Activated CD8-positive, alpha-beta T cell treated with anti-CD3 and anti-CD28 coated beads, Interleukin-2, amount 10 ng/mL, durations not matched to agents 7 days and 5 days (primary cell): ENCODE measurements around the gene YDJC. TPM values are rescaled to one million over a fixed set of nuclear protein-coding genes. Genes with fewer than 3 reads are reported as not detected.
A peak's percentile ranks its signal among the peaks of the same experiment; 100 is the strongest.
"Not testable (repeated sequence)": the region's sequence is repeated elsewhere in the genome, so short reads cannot be mapped to it uniquely, and the experiment has no call there.

Experiments
- ATAC-seq: fragments of 150-1000 bp; cut with Tn5 transposase; one replicate; pipeline ENCODE4 v1.10.0; 2021; ENCODE audit warnings: moderate library complexity
- CTCF ChIA-PET: fragments of 350-600 bp; sonication (Branson Sonifier 250); formaldehyde crosslinking; loops from one replicate; lab custom pipeline; 2021; ENCODE audit warnings: antibody characterized with exemption; lab: Charles Lee
- POLR2A ChIA-PET: fragments of 350-600 bp; sonication (Branson Sonifier 250); formaldehyde crosslinking; loops from one replicate; lab custom pipeline; 2021; ENCODE audit warnings: antibody characterized with exemption; lab: Charles Lee
- DNase-seq: peaks from one replicate; pipeline ENCODE4 v3.0.0-alpha.2; 2020
- H3K27ac Mint-ChIP-seq: one replicate; pipeline ENCODE4 v1.8.0; 2021; ENCODE audit warnings: mild to moderate bottlenecking, mixed read lengths
- H3K27me3 Mint-ChIP-seq: one replicate; pipeline ENCODE4 v1.8.0; 2021; ENCODE audit warnings: low read depth, mixed read lengths
- H3K36me3 Mint-ChIP-seq: one replicate; pipeline ENCODE4 v1.8.0; 2021; ENCODE audit warnings: low read depth, mixed read lengths
- H3K4me1 Mint-ChIP-seq: one replicate; pipeline ENCODE4 v1.8.0; 2021; ENCODE audit warnings: low read depth, mixed read lengths
- H3K4me3 Mint-ChIP-seq: one replicate; pipeline ENCODE4 v1.8.0; 2021; ENCODE audit warnings: mild to moderate bottlenecking, mixed read lengths
- H3K9me3 Mint-ChIP-seq: one replicate; pipeline ENCODE4 v1.8.0; 2022; ENCODE audit warnings: mixed read lengths; ENCODE audit not compliant: insufficient read depth
- total RNA-seq, 2 experiments: library from RNA; stranded (reverse); gene quantifications; one replicate each; pipeline ENCODE4 v1.2.3, GENCODE V29; 2021

Gene YDJC
- total RNA-seq, 2 experiments from 2014 or later = 46.7 to 47.1 TPM

GRCh38 chr22:21640810-21641209 is 11.0 kb upstream of the YDJC start:
- POLR2A ChIA-PET = interaction anchor here (2.3 to 3.1 kb wide), 3 partner anchors 12 to 72 kb away, joined by 7 to 62 read pairs (median 12); partner anchors contain the start of genes PPIL2, UBE2L3 and YDJC
- Mint-ChIP-seq H3K4me3 (peak overlapping the region; percentile 92), H3K4me1 (peaks cover 29% of the 10 kb centered on the region), H3K27ac (no peak overlapping the region), H3K9me3 (no peaks in the 10 kb centered on the region), H3K27me3 (no peaks in the 10 kb centered on the region), H3K36me3 (peaks cover 15% of the 10 kb centered on the region)
- DNase-seq = no peak
- ATAC-seq = no peak
- CTCF ChIA-PET = interaction anchor here (1.1 to 11.6 kb wide), 4 partner anchors 9 to 44 kb away, joined by 3 to 304 read pairs (median 20); partner anchors contain the start of genes CCDC116 and YDJC

GRCh38 chr22:21639359-21639758 is 9.5 kb upstream of the YDJC start:
- Mint-ChIP-seq H3K4me1 (peaks cover 27% of the 10 kb centered on the region), H3K4me3 (no peak overlapping the region), H3K27ac (no peak overlapping the region), H3K36me3 (peaks cover 12% of the 10 kb centered on the region), H3K9me3 (no peaks in the 10 kb centered on the region), H3K27me3 (no peaks in the 10 kb centered on the region)
- DNase-seq (no peak), ATAC-seq (no peak)
- ChIA-PET POLR2A (no interaction called here), CTCF (interaction anchor here (1.0 to 11.6 kb wide), 2 partner anchors 7 to 52 kb away, joined by 3 to 304 read pairs; partner anchors contain the start of genes CCDC116 and YDJC)

DNA sequence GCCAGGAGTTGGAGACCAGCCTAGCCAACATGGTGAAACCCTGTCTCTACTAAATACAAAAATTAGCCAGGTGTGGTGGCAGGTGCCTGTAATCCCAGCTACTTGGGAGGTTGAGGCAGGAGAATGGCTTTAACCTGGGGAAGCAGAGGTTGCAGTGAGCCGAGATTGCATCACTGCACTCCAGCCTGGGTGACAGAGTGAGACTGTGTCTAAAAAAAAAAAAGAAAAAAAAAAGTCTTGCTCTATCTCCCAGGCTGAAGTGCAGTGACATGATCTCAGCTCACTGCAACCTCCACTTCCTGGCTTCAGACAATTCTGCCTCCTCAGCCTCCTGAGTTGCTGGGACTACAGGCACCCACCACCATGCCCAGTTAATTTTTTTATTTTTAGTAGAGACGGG is 7.6 kb upstream of the YDJC start:
- ChIA-PET CTCF (interaction anchor here (13.1 kb wide), 1 partner anchor 7 kb away, joined by 304 read pairs; the partner anchor contains the start of gene SDF2L1), POLR2A (interaction anchor here (1.1 kb wide), 1 partner anchor 8 kb away, joined by 4 read pairs; no protein-coding TSS in a partner anchor)
- H3K27ac Mint-ChIP-seq, H3K9me3 Mint-ChIP-seq, DNase-seq, H3K4me3 Mint-ChIP-seq, ATAC-seq, H3K36me3 Mint-ChIP-seq, H3K27me3 Mint-ChIP-seq: not testable (repeated sequence)
- peaks cover 19% of the 10 kb centered on the region for H3K4me1 Mint-ChIP-seq

DNA sequence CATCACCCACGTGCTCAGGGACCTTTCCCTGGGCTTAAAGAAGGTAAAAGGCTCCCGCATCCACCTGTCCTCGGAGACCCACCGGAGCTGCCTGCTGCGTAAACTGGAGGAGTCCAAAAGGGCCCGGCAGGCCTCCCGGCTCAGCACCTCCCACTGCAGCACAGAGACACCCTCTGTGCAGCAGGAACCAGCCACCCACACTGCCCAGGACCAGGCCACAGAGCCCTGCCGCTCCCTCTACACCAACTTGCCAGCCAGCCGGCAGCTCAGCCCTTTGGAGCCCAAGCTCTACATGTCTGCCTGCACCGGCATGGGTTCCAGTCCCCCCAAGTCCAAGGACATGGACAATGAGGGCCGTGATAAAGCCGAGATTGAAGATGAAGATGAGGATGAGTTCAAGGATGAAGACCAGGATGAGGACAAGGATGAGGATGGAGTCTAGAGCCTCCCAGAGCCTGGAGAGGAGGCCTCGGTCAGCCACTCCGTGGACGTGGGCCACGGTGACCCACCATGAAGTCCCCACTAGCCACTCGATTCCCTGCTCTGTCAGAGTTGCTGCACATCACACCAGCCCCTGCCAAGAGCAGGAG is 6.9 kb upstream of the YDJC start:
- no peak overlapping the region for H3K4me3 Mint-ChIP-seq
- H3K27me3 Mint-ChIP-seq = no peaks in the 10 kb centered on the region
- no peaks in the 10 kb centered on the region for H3K9me3 Mint-ChIP-seq
- ChIA-PET POLR2A (interaction anchor here (0.6 kb wide), 1 partner anchor 18 kb away, joined by 3 read pairs; no protein-coding TSS in a partner anchor), CTCF (interaction anchor here (13.1 kb wide), 1 partner anchor 8 kb away, joined by 304 read pairs; the partner anchor contains the start of gene SDF2L1)
- peaks cover 21% of the 10 kb centered on the region for H3K4me1 Mint-ChIP-seq
- H3K27ac Mint-ChIP-seq = no peak overlapping the region
- no peaks in the 10 kb centered on the region for H3K36me3 Mint-ChIP-seq
- ATAC-seq (no peak), DNase-seq (no peak)

DNA sequence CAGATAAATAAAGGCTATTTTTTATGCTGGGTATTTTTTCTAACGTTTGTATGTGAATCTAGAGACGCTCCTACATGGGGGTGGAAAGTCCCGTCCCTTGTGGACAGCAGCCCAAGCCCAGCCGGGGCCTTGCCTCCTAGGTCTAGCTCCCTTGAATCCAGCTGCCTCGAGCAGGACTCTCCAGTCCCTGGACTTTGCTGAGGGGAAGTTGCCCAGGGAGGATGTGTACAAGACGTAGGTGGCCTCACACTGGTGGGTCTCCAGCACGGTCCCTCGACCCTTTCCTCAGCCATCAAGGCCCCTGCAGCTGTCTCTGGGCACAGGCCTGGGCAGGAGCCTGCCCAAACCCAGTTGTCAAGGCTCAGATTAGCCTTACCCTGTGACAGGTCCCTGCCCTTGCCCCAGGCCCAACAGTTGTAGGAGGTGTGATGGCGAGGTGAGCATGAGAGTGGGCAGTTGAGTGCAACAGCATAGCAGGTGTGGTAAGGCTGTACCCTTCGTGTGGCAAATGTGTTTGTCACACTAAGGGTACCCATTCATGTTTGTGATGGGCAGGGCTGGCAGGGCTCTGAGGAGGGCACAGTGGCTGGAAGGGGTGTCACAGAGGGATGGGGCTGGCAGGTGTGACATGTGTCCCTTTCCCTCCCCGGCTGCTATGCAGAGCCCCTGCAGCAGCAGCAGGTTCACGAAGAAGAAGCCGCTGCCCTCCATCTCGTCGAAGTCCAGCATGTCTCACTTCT is 6.1 kb upstream of the YDJC start:
- no peak for ATAC-seq
- peaks cover 18% of the 10 kb centered on the region for H3K4me1 Mint-ChIP-seq
- POLR2A ChIA-PET = interaction anchor here (0.6 to 1.2 kb wide), 2 partner anchors 19 to 30 kb away, joined by 3 read pairs; partner anchors contain the start of gene PPIL2

GRCh38 chr22:21634844-21635243 is 5.0 kb upstream of the YDJC start:
- DNase-seq (no peak), ATAC-seq (no peak)
- Mint-ChIP-seq H3K27ac (no peak overlapping the region), H3K9me3 (no peaks in the 10 kb centered on the region), H3K27me3 (no peaks in the 10 kb centered on the region), H3K4me3 (no peak overlapping the region), H3K36me3 (no peaks in the 10 kb centered on the region), H3K4me1 (peaks cover 19% of the 10 kb centered on the region)
- POLR2A ChIA-PET = interaction anchor here (1.2 to 1.3 kb wide), 2 partner anchors 8 to 31 kb away, joined by 3 read pairs; partner anchors contain the start of gene PPIL2
- CTCF ChIA-PET = interaction anchor here (13.1 kb wide), 1 partner anchor 10 kb away, joined by 304 read pairs; the partner anchor contains the start of gene SDF2L1

More for the DNA sequence above, 6.1 kb upstream of the YDJC start:
- no peak overlapping the region for H3K4me3 Mint-ChIP-seq
- H3K27ac Mint-ChIP-seq = no peak overlapping the region
- DNase-seq = no peak
- no peaks in the 10 kb centered on the region for H3K27me3 Mint-ChIP-seq
- no peaks in the 10 kb centered on the region for H3K36me3 Mint-ChIP-seq
- CTCF ChIA-PET = interaction anchor here (13.1 kb wide), 1 partner anchor 9 kb away, joined by 304 read pairs; the partner anchor contains the start of gene SDF2L1
- no peaks in the 10 kb centered on the region for H3K9me3 Mint-ChIP-seq

- no peak overlapping the region for H3K4me3 Mint-ChIP-seq
- peaks cover 21% of the 10 kb centered on the region for H3K4me1 Mint-ChIP-seq
- CTCF ChIA-PET = interaction anchor here (13.1 kb wide), 1 partner anchor 10 kb away, joined by 304 read pairs; the partner anchor contains the start of gene SDF2L1
- ATAC-seq = no peak
- no peak for DNase-seq
- no peak overlapping the region for H3K27ac Mint-ChIP-seq
- H3K27me3 Mint-ChIP-seq = no peaks in the 10 kb centered on the region
- no peaks in the 10 kb centered on the region for H3K9me3 Mint-ChIP-seq
- peaks cover 2% of the 10 kb centered on the region for H3K36me3 Mint-ChIP-seq
- POLR2A ChIA-PET = interaction anchor here (1.2 to 1.3 kb wide), 2 partner anchors 9 to 17 kb away, joined by 3 to 4 read pairs; no protein-coding TSS in a partner anchor
Observed at GRCh38 chr22:21634081-21634480, 4.3 kb upstream of the YDJC start.

DNA sequence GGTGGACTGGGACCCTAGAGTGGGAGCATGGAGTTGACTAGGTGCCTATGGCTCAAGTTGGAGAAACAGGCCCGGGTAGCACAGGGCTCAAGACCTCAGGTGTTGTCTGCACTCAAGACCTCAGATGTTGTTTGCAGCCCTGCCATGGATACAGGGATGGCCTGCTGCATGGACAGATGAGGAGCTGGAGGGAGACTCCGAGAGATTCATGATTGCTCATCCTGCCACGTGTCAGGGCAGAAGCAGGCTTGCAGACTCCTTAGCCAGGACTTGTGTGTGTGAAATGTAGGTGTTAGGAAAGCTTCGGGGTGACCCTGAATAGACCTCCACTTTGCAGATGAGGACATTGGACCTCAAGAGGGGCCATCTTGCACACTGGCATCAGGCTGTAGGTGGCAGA is 3.7 kb upstream of the YDJC start:
- ChIA-PET POLR2A (interaction anchor here (1.2 to 1.3 kb wide), 2 partner anchors 9 to 18 kb away, joined by 3 to 4 read pairs; no protein-coding TSS in a partner anchor), CTCF (interaction anchor here (13.1 kb wide), 1 partner anchor 11 kb away, joined by 304 read pairs; the partner anchor contains the start of gene SDF2L1)
- Mint-ChIP-seq H3K4me1 (peaks cover 22% of the 10 kb centered on the region), H3K4me3 (no peak overlapping the region), H3K27ac (no peak overlapping the region), H3K9me3 (no peaks in the 10 kb centered on the region), H3K27me3 (no peaks in the 10 kb centered on the region), H3K36me3 (peaks cover 3% of the 10 kb centered on the region)
- DNase-seq (no peak), ATAC-seq (no peak)

DNA sequence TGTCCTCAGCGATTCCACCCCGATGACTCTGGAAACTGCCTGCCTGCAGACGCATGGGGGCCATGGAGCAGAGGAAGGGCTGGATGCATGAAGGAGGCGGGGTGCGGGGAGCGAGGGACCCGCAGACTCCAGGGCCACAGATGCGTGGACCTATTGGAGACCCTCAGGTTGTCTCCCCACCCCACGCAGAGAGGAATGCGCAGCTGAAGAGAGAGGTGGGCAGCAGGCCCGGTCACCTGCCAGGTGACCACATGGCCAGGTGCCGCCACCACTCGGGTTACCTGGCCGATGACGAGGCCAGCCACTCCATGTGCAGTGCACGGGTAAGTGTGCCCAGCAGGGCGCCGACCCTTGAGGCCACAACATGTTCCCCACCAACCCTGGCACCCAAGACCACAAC is 3.1 kb upstream of the YDJC start:
- CTCF ChIA-PET = interaction anchor here (13.1 kb wide), 1 partner anchor 12 kb away, joined by 304 read pairs; the partner anchor contains the start of gene SDF2L1
- DNase-seq (no peak), ATAC-seq (no peak)
- Mint-ChIP-seq H3K27ac (no peak overlapping the region), H3K4me3 (no peak overlapping the region), H3K36me3 (peaks cover 9% of the 10 kb centered on the region), H3K27me3 (no peaks in the 10 kb centered on the region), H3K4me1 (peaks cover 28% of the 10 kb centered on the region), H3K9me3 (no peaks in the 10 kb centered on the region)
- POLR2A ChIA-PET = interaction anchor here (1.7 kb wide), 1 partner anchor 10 kb away, joined by 13 read pairs; the partner anchor contains the start of gene SDF2L1

DNA sequence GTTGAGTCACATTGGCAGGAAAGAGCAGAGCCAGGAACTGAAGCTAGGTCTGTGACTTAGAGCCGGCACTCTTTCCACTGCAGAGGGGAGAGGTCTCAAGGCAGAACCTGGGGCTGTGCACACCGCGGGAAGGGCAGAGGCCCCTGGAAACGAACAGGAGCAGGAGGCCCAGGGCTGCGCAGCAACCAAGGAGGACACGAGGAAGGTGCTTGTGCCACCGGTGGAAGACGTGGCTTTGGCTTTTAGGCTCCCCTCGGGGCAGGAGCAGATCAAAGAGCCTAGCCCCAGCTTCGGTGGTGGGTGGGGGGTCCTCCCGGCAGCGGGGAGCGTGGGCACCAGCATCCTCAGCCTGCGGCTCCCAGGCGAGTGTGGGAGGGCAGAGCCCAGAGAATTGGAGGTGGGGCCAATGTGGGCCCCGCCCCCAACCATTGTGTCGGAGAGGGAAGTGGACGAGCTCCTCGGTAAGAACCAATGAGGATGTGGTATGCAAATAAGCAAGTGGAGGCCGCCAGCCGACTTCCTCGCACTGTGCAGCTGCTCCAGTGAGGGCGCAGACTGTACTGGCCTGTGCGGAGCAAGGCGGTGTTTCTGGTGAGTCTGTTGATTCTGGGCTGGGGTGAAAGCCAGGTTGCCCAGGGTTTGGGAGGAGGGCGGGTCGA is 2.5 kb upstream of the YDJC start, which contains the start of gene CCDC116:
TSS of gene CCDC116 (plus strand) at position 524 of the 659 bp plus-strand sequence. CDS start 422 bp downstream, outside the sequence.
- Mint-ChIP-seq H3K9me3 (no peaks in the 10 kb centered on the region), H3K4me1 (peaks cover 33% of the 10 kb centered on the region), H3K27ac (no peak within 1 kb of the TSS), H3K4me3 (no peak within 1 kb of the TSS), H3K27me3 (no peaks in the 10 kb centered on the region), H3K36me3 (peaks cover 13% of the 10 kb centered on the region)
- ATAC-seq = peak; percentile 31
- peak; percentile 74 for DNase-seq
- ChIA-PET POLR2A (interaction anchor here (0.8 to 1.9 kb wide), 3 partner anchors 10 to 61 kb away, joined by 3 to 13 read pairs (median 4); partner anchors contain the start of gene SDF2L1), CTCF (interaction anchor here (13.1 kb wide), 1 partner anchor 12 kb away, joined by 304 read pairs; the partner anchor contains the start of gene SDF2L1)
